IPS-NIHi11 (cell line): ENCODE data around the gene FAM83E.

Experiments used
- DNase-seq: peaks from one replicate; pipeline ENCODE4 v3.0.0; 2012; ENCODE audit warnings: mixed read lengths, low spot score

FAM83E gene

GRCh38 chr19:48575931-48576622 lies 38.8 kb downstream of the FAM83E start:
- DNase-seq, result no peak

GRCh38 chr19:48573163-48573505 lies 41.7 kb downstream of the FAM83E start:
- DNase-seq, result no peak

GRCh38 chr19:48571378-48572162 lies 43.3 kb downstream of the FAM83E start:
- no peak for DNase-seq

GRCh38 chr19:48569814-48570213 lies 45.1 kb downstream of the FAM83E start:
- peak; percentile 37 for DNase-seq

GRCh38 chr19:48568345-48568886 lies 46.5 kb downstream of the FAM83E start:
- peak; percentile 52 for DNase-seq

GRCh38 chr19:48565090-48565489 lies 49.8 kb downstream of the FAM83E start:
- DNase-seq, result no peak
